GM18873 (cell line): ENCODE data around the gene NEURL2.

ENCODE experiments used
- ATAC-seq: cut with Tn5 transposase; IDR thresholded peaks from one replicate; pipeline ENCODE4 v1.9.1; 2021; ENCODE audit warnings: mild to moderate bottlenecking, moderate library complexity, moderate number of reproducible peaks; ENCODE audit not compliant: unreplicated experiment, low FRiP score

NEURL2 gene

DNA sequence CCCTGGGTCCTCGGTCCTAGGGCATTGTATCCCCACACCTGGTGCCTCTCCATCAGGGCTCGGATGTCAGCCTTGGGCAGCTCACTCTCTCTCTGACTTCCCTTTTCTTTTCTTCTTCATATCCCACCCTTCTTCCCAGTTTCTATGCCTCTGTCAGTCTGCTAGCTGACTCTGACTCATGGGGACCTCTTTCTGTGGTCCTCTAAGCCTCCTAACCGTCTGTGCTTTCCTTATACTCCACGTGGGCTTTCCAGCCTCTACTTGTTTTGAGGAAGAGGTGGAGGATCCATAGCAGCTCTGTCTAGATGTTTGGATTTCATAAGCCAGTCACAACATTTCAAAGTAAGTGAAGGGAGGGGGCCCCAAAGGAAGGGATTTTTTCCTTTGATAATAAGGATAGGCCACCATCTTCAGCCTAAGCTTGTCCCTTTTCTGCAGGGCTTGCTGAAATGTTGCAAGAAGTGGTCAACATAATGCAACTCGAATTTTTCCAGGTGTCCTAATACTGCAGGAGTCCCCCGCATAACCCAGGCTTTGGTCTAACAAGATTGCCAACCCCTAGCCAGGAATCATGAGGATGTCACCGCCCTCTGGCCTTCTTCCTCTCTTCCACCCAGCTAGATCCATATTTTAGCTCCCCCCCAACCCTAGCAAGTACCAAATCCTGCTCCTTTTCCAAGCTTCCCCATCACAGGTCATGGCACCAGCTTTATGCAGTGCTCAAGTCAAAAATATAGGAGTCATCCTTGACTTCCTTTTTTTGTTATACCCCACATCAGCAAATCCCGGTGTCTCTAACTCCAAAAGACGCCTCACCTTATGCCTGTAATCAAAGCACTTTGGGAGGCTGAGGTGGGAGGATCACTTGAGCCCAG, 29.7 kb upstream of the NEURL2 start:
- no peak for ATAC-seq

DNA sequence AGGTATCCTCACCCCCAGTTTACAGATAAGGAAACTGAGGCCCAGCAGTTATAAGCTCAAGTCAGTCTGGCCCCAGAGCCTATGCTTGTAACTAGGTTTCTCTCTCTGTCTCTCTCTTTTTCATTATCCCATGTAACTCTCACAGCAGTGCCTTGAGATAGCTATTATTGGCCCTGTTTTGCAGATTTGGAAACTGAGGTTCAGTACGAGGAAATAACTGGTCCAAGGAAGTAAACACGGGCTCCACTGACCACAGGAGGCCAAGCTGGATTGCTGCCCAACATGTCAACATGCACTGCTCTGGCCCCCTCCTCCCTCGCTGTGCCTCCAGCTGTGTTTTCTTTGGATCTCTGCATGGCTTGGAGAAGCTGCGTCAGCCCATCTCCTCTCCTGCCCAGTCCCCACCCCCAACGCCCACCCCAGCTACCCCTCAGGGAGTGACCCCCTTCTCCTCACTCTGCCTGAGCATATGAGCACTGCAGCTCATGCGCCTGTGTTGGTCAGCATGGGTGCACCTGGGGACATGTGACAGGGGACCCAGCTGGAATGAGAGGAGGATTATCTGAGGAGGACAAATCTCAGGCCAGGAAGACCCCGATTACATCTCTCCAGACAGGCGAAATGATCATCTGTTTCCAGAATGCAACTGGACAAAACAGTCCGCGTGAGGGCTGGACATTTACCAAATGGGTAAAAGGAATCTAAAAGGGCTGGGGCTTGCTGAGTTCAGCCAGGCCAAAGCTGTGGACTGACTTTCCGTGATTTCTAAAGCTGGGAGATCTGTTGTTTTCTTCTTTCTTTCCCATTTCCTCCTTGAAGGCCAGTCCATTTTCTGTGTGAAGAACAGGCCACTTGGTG, 28.8 kb upstream of the NEURL2 start:
- no peak for ATAC-seq

DNA sequence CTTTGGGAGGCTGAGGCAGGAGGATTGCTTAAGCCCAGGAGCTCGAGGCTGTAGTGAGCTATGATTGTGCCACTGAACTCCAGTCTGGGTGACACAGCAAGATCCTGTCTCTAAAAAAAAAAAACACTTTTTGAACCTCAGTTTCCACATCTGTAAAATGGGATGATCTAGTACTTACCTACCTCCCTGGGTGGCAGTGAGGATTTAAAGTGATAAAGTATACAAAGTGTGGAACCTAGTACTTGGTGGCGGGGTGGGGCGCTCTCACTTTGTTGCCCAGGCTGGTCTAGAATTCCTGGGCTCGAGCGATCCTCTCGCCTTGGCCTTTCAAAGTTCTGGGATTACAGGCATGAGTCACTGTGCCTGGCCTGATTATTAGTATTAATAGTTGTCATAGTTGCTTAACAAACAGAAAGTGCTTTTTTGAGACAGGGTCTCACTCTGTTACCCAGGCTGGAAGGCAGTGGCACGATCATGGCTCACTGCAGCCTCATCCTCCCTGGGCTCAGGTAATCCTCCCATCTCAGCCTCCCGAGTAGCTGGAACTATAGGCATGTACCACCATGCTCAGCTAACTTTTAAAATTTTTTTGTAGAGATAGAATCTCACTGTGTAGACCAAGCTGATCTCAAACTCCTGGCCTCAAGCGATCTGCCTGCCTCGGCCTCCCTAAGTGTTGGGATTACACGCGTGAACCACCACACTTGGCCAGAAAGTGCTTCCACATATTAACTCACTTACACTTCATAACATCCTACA, 27.9 kb upstream of the NEURL2 start:
- no peak for ATAC-seq

DNA sequence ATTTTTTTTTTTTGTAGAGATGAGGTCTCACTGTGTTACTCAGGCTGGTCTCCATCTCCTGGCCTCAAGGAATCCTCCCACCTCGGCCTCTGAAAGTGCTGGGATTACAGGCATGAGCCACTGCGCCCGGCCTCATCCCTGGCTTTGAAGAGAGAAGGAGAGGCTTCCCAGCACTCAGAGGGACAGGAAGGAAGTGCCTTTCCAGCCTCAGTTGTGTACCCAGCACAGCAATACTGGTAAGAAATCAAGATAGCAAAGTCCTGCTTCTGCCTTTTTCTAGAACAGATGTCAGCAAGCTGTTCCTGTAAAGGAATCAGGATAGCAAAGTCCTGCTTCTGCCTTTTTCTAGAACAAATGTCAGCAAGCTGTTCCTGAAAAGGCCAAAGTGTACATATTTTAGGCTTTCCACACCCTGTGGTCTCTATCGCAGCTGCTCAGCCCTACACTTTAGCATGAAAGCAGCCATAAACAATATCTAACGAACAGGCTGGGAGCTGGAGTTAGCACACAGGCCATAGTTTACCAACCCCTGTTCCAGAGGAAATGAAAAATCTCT, 27.3 kb upstream of the NEURL2 start:
- no peak for ATAC-seq

DNA sequence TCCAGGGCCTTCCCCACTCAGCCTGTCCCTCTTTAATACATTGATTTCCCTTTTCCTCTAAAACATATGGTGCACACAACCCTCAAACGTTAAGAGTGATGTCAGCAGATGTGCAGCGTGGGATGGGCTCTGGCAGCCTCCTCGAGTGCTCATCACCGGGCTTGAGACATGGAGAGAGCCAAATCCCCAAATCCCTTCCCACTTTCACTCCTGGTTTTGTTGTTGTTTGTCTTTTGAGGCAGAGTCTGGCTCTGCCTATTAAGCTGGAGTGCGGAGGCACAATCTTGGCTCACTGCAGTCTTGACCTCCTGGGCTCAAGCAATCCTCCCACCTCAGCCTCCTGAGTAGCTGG, 26.8 kb upstream of the NEURL2 start:
- ATAC-seq = no peak

DNA sequence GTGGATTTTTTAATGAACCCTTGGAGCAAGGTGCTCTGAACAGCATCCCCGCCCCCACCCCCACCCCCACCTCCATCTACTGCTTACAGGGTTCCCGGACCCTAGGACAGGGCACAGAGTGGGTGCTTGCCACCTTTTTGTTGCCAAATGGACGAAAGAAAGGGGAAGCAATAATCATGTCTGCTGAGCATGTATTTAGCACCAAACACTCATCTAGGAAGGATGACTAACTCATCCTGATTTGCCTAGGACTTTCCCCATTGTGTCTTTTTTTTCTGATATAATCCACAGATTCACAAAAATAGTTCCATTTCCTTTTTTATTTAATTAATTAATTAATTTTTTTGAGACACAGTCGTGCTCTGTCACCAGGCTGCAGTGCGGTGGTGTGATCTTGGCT, 22.1 kb upstream of the NEURL2 start:
- ATAC-seq = no peak

DNA sequence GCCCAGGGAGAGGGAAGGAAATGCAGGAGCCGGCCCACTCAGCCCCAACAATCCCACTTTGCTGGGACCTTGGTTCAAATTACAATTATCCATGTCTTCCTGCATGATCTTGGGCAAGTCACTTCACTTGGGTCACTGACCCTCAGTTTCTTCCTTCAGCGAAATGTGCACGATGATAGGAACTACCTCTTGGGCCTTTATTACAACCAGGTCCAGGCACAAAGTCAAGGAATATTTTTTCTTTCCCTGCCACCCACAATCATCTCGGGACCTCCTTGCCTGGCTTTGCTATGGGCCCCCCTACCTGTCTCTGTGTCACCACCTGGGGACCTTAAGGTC, 21.3 kb upstream of the NEURL2 start:
- ATAC-seq = no peak

DNA sequence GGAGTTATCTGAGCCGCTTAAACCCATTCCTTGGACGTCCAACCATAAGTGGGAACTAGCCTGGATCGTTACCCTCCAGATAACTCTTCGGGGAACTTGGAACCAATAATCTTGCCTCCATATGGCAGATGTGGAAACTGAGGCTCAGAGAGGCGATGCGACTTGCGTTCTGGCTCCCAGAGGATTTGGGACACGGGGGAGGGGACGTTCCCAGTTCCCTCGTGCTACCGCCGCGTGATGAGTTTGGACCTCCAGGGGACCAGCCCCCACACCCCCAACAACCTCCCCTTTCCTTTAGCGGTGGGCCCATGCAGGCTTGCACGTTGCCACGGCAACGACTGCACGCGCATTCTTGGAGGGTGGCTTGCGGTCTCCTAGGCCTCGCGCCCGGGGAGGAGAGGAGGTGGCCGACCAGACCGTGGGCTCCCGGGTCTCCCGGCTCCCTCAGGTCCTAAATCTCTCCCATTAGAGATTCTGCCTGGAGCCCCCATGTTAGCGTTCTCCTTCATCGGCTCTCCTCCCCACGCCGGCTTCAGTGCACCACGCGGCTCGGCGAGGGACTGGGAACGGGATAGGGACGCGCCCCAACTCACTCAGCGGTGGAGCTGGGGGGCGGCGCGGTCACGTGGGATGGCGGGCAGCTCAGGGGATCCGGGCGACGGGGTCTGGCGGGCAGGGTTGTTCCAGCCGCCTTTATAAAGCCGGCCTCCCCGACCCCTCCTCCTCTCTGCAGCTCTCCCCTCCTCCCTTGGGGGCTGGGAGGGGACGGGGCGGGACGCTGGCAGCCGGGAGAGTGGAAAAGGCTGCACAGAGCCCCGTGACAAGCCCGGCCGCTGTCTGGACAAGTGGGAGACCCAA, 20.7 kb upstream of the NEURL2 start, which contains the start of gene PLTP:
TSS of gene PLTP (minus strand) at position 670 of the 858 bp plus-strand sequence. CDS start 703 bp downstream, outside the sequence.
- no peak for ATAC-seq

DNA sequence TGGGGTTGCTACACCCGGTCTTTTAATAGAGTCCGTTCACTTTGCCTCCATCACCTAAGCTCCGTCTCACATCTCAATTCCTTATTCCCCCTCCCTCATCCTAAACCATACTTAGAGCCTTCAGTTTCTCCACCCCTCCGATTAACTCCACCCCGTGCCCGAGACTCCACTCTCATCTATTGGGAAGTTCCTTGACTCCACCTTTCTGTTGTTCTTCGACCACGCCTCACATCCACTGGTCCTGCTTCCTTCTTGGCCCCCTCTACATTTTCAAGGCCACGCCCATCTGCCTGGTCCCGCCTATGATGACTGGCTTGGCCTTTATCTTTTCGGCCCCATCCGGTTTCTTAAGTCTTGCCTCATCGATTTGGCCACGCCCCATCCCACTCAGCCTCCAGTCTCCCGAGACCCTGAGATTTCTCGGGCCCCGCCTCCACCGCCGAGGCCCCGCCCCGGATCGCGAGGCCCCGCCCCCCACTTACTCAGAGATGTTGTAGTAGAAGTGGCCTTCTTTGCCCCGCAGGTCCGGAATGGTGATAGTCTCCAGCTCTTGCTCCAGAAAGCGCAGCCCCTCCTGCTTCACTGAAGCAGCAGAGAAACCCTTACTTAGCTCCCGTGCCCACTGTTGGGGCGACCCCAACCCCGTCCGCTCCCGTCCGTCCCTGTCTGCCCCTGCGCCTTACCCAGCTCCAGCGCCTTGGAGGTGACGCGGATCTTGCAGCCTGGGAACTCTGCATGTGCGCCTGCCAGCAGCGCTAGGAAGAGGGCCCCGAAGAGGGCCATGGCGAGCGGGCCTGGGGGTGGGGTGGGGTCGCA, 19.9 kb upstream of the NEURL2 start:
- peak; percentile 88 for ATAC-seq

DNA sequence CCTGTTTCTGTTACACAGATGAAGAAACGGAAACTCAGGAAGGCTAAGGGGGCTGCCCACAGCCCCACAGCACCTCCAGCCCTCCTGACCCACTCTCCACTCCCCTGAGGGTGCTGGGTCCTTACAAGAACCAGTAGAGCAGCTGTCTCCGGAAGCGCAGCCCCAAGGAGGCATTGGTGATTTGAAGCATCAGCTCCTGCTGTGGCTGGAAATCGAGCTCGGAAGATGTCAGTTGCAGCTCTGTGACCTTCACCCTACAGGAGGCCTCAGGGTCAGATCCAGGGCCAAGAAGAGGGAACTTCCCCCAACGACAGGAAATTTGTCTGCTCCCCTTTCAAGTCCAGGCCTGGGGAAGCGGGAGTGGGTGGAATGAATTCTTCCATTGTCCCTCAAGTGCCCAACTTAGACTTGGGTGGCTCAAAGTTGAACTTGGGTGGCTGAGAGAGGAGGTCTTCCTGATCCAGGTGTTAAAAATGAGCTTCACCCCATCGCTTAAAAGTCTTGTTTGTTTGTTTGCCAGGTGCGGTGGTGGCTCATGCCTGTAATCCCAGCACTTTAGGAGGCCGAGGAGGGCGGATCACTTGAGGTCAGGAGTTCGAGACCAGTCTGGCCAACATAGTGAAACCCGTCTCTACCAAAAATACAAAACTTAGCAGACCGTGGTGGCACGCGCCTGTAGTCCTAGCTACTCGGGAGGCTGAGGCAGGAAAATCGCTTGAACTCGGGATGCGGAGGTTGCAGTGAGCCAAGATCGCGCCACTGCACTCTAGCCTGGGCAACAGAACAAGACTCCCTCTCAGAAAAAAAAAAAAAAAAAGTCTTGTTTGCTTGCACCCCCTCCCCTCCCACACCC, 19.0 kb upstream of the NEURL2 start:
- no peak for ATAC-seq

DNA sequence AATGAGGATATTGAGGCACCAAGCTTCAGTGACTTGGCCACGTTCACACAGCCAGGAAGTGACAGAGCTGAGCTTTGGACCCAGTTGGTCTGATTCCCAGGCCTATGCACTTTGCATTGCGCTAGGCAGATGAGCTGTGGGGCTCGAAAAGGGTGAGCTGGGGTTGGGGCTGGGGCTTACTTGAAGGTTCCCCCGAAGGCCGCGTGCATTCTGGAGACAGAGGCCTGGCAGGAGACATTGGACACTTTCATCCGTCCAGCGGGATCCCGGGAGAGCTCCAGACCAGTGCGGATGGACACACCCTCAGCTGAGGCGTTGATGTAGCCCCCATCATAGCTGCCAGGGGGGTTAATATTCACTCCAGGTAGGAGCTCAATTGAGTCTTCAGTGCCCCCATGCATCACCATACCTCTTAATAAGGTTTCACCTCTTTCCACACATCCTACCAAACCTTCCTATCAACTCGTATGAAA, 18.4 kb upstream of the NEURL2 start:
- no peak for ATAC-seq

DNA sequence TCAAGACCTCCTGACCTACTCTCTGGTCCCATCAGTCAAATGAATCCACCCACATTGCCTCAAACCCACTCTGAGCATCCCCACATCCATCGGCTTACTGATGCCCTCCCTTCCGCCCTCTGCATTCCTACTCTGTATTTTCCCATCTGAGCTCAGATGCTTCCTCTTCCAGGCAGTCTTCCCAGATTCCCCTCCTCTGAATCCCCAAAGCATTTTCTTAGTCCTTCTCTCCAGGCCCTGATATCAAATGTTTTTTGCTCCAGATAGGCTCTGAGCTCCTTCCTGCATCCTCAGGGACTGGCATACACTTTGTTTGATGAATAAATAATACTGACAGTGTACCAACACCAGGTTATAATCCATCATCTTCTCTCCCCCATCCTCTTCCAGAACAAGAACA, 17.1 kb upstream of the NEURL2 start:
- ATAC-seq = no peak

DNA sequence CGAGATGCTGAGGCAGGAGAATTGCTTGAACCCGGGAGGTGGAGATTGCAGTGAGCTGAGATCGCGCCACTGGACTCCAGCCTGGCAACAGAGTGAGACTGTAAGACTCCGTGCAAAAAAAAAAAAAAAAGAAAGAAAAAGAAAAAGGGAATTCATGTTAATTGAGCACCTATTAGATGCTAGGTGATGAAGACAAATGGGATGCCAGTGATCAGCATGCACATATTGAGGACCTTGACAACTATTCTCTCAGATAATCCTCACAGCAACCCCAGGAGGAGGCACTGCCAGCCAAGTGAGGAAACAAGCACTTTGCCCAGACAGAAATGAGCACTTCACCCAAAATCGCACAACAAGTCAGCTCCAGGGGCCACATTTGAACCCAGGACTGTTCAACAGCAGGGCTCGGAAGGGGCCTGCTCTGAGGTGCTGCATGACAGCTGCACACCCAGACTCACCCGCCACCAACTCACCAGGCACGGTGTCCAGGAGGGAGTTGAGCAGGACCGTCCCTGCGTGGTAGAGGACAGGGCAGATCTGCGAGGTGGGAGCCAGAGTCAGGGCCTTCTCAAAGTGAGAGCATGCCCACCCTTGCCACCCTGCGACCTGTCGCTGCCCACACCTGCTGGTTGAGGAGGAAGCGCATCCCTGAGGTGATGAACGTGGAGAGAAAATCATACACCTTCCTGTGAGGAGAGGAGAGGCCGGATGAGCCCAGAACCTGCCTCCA, 16.4 kb upstream of the NEURL2 start:
- ATAC-seq = no peak

DNA sequence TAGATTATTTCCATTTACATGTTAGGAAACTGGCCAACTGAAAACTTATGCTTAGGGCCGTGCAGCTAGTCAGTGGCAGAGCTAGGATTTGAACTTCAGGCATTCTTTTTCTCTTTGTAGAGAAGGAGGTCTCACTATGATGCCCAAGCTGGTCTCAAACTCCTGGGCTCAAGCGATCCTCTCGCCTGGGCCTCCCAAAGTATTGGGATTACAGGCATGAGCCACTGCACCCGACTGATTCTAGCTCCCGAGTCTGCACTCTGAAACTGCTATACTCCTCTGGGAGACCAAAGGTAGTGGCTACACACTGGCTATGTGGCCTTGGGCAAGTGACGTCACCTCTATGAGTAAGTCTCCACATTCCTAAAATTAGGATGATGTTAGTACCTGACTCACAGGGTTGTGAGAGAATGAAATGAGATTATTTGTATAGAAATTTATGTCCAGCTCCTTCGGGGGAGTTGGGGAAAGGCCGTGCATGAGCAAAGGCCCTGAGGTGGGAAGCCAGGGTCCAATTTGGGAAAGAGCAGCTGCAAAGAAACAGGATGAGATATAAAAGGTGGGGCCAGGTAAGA, 14.6 kb upstream of the NEURL2 start:
- ATAC-seq = no peak

DNA sequence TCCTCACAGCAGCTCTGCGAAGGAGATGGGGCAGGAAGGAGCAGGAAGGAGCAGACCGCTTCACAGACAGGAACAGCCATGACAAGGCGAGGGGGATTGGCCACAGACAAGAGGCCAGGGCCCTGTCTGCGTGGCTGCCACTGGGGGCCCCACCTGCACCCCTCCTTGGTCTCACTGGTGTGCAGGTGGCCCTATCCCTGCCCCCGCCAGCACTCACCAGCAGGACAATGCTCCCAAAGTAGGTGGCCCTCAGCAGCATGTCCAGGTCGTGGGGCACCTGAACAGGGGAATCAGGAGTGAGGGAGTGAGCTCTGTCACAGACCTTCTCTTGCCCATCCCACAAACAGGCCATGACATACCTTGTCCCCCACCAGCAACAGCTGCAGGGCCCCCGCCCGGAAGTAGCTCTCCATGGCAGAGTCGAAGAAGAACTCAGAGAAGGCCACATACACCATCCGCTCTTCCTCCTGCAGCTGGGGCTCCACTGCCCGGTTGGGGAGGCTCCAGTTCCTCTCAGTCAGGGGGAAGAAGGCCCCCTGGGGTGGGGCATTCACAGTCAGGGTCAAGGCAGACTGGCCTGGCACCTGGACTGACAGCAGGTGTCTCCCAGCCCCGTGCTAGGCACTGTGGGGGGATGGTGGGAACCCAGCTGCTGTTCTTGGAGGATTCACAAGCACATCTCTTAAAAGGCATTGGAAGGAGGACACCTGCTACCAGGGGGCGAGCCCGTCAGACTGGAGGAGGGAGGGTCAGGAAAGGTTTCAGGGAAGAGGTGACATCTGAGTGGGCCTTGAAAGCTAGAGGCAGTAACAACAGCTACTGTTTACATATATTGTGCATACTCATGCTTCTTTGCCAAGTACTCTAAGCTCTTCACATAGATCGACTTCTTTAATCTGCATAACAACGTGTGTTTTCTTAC, 13.8 kb upstream of the NEURL2 start:
- ATAC-seq = no peak

DNA sequence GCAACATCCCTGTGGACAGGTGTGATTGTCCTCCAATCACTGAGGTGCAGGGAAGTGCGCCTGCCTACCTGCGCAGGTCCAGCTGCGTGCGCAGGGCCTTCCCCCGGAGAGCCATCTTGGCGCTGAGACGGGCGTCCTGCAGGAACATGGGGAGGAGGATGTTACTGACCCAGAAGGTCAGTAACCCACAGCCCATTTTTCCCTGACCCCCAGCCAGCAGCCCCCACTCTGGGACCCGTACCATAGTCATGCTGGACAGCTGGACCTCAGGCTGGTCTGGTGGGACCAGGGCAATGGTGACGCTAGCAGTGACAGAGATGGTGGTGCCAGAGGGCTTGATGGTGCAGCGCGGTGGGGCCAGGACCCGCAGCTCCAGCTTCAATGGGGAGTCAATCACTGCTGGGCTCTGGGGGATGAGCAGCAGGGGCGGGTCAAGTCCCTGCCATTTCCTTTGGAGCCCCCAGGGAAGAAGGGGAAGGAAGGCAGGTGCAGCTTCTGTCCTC, 11.2 kb upstream of the NEURL2 start:
- ATAC-seq = no peak
